ENCODE results near the gene ASTN2.

DNA sequence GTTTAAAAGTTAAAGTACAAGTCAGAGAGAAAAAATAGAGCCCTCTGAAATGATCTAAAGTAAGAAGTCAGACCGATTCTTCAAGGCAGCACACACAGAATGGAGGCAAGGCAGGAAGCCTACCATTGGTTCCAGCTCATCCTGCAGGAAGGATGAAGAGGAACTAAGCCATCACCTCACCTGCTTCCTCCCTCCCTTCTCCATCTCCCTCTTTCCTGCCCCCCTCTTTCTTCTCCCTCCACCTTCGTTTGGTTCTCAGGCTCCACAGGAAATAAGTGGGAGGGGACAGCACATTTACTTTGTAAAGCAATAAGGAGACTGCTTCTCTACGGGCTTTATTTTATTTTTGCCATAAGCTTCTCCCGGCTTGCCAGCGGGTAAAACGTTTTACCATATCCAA, 514.3 kb downstream of the ASTN2 start:
- TF ChIP-seq, protein P1, sequence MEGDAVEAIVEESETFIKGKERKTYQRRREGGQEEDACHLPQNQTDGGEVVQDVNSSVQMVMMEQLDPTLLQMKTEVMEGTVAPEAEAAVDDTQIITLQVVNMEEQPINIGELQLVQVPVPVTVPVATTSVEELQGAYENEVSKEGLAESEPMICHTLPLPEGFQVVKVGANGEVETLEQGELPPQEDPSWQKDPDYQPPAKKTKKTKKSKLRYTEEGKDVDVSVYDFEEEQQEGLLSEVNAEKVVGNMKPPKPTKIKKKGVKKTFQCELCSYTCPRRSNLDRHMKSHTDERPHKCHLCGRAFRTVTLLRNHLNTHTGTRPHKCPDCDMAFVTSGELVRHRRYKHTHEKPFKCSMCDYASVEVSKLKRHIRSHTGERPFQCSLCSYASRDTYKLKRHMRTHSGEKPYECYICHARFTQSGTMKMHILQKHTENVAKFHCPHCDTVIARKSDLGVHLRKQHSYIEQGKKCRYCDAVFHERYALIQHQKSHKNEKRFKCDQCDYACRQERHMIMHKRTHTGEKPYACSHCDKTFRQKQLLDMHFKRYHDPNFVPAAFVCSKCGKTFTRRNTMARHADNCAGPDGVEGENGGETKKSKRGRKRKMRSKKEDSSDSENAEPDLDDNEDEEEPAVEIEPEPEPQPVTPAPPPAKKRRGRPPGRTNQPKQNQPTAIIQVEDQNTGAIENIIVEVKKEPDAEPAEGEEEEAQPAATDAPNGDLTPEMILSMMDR (IDR thresholded peaks at IDR 0.05; ENCODE audit: low read length): no peak
- TF ChIP-seq EZH2 (optimal IDR thresholded peaks at IDR 0.05; ENCODE audit: low read depth, low read length) (no peak), EZH2phosphoT487 (IDR thresholded peaks at IDR 0.05; ENCODE audit: low read length) (no peak)

Measured in MM.1S (cell line).